HEK293 (cell line): ENCODE data around the gene RTN3.

Experiments
- CTCF ChIA-PET: fragments of 350-600 bp; formaldehyde crosslinking; extraction: SDS; loops from one replicate; lab custom pipeline; 2021; ENCODE audit warnings: antibody characterized with exemption; lab: Yijun Ruan, JAX
- POLR2A ChIA-PET: fragments of 300-600 bp; formaldehyde crosslinking; extraction: SDS; loops from one replicate; lab custom pipeline; 2020; ENCODE audit warnings: antibody characterized with exemption, inconsistent platforms; lab: Yijun Ruan, JAX
- H3K27ac ChIP-seq: fragments of 200-500 bp; sonication (Bioruptor generic); 2 replicates; pipeline ENCODE4 v1.5.1; 2014; ENCODE audit warnings: low read depth, low read length, control low read depth, inconsistent platforms; ENCODE audit errors: extremely low read depth
- H3K36me3 ChIP-seq, 2 experiments: fragments of 200-500 bp in 1 of 2; sonication (Bioruptor generic) in 1 of 2; 1 replicate in 1 of 2; 2 replicates in 1 of 2; pipeline ENCODE4 v1.5.1; 2014 to 2017; ENCODE audit warnings: inconsistent platforms in 2 of 2, low read length in 2 of 2; ENCODE audit not compliant: control insufficient read depth in 2 of 2, insufficient read depth in 1 of 2
- H3K4me1 ChIP-seq: fragments of 200-500 bp; sonication (Bioruptor generic); 2 replicates; pipeline ENCODE4 v1.5.1; 2014; ENCODE audit warnings: mild to moderate bottlenecking, low read length, inconsistent platforms; ENCODE audit not compliant: control insufficient read depth, insufficient read depth
- H3K4me3 ChIP-seq: 2 replicates; pipeline ENCODE4 v1.5.1; 2011; ENCODE audit warnings: low read depth, mild to moderate bottlenecking, control low read depth, low read length, moderate library complexity
- H3K9me3 ChIP-seq: fragments of 200-500 bp; sonication (Bioruptor generic); 2 replicates; pipeline ENCODE4 v1.5.1; 2014; ENCODE audit warnings: low read depth, low read length, inconsistent platforms; ENCODE audit not compliant: control insufficient read depth, insufficient read depth
- GFI1B ChIP-seq: fragments of 450-650 bp; formaldehyde crosslinking; IDR thresholded peaks from 2 replicates; pipeline ENCODE4 v1.5.1; 2016; ENCODE audit warnings: missing biosample characterization, missing genetic modification characterization
- IKZF3 ChIP-seq: fragments of 450-650 bp; IDR thresholded peaks from 2 replicates; pipeline ENCODE4 v1.5.0; 2018; ENCODE audit warnings: missing biosample characterization, mild to moderate bottlenecking, missing genetic modification characterization, moderate library complexity
- MYNN ChIP-seq: fragments of 450-650 bp; formaldehyde crosslinking; IDR thresholded peaks from 2 replicates; pipeline ENCODE4 v1.5.1; 2016; ENCODE audit warnings: missing biosample characterization, missing genetic modification characterization, borderline replicate concordance
- PBX3 ChIP-seq: sonication (generic); formaldehyde crosslinking; IDR thresholded peaks from 2 replicates; pipeline ENCODE4 v1.8.1; 2022; ENCODE audit warnings: mild to moderate bottlenecking, moderate library complexity, missing genetic modification reagents
- SCRT1 ChIP-seq: fragments of 450-650 bp; formaldehyde crosslinking; IDR thresholded peaks from 2 replicates; pipeline ENCODE4 v1.5.1; 2016; ENCODE audit warnings: missing biosample characterization, missing genetic modification characterization, borderline replicate concordance
- ZNF366 ChIP-seq: fragments of 450-650 bp; formaldehyde crosslinking; conservative IDR thresholded peaks from 2 replicates; pipeline ENCODE4 v1.5.1; 2016; ENCODE audit warnings: missing biosample characterization, missing genetic modification characterization
- ZNF37A ChIP-seq: fragments of 450-650 bp; IDR thresholded peaks from 2 replicates; pipeline ENCODE4 v1.5.1; 2018; ENCODE audit warnings: missing biosample characterization, missing genetic modification characterization
- ZNF510 ChIP-seq: fragments of 450-650 bp; formaldehyde crosslinking; IDR thresholded peaks from 2 replicates; pipeline ENCODE4 v1.5.1; 2018; ENCODE audit warnings: mild to moderate bottlenecking, missing genetic modification characterization, missing biosample characterization; ENCODE audit not compliant: insufficient replicate concordance
- ZNF600 ChIP-seq: fragments of 450-650 bp; formaldehyde crosslinking; IDR thresholded peaks from 2 replicates; pipeline ENCODE4 v1.5.1; 2016; ENCODE audit warnings: missing biosample characterization, missing genetic modification characterization
- ZNF664 ChIP-seq: fragments of 450-650 bp; formaldehyde crosslinking; IDR thresholded peaks from 2 replicates; pipeline ENCODE4 v1.5.1; 2016; ENCODE audit warnings: missing biosample characterization, missing genetic modification characterization
- ZNF747 ChIP-seq: fragments of 450-650 bp; formaldehyde crosslinking; IDR thresholded peaks from 2 replicates; pipeline ENCODE4 v1.5.1; 2016; ENCODE audit warnings: missing biosample characterization, missing genetic modification characterization
- ZSCAN4 ChIP-seq: fragments of 450-650 bp; formaldehyde crosslinking; IDR thresholded peaks from 2 replicates; pipeline ENCODE4 v1.5.1; 2017; ENCODE audit warnings: missing biosample characterization, missing genetic modification characterization
- TF ChIP-seq, protein P1 (sequence below): fragments of 450-650 bp; IDR thresholded peaks from 2 replicates; pipeline ENCODE4 v1.5.1; 2018; ENCODE audit warnings: missing biosample characterization, mild to moderate bottlenecking, missing genetic modification characterization
- TF ChIP-seq, protein P2 (sequence below): fragments of 450-650 bp; formaldehyde crosslinking; IDR thresholded peaks from 2 replicates; pipeline ENCODE4 v1.5.1; 2017; ENCODE audit warnings: missing biosample characterization, missing genetic modification characterization
- TF ChIP-seq, protein P3 (sequence below): fragments of 450-650 bp; formaldehyde crosslinking; IDR thresholded peaks from 2 replicates; pipeline ENCODE4 v1.5.0; 2017; ENCODE audit warnings: missing biosample characterization, missing genetic modification characterization, borderline replicate concordance
- TF ChIP-seq, protein P4 (sequence below): fragments of 450-650 bp; formaldehyde crosslinking; IDR thresholded peaks from 2 replicates; pipeline ENCODE4 v1.5.1; 2016; ENCODE audit warnings: missing biosample characterization, missing genetic modification characterization

Gene RTN3

GRCh38 chr11:63699896-63700295, 18.6 kb downstream of the RTN3 start (continued):
- TF ChIP-seq ZSCAN4 (tag by site-specific recombination) = no peak
- no peak for TF ChIP-seq ZNF366 (tag by site-specific recombination)
- TF ChIP-seq SCRT1 (tag by site-specific recombination) = no peak
- TF ChIP-seq MYNN (tag by site-specific recombination) = no peak
- no peak for TF ChIP-seq IKZF3 (tag by site-specific recombination)
- no peak for TF ChIP-seq GFI1B (tag by site-specific recombination)

DNA sequence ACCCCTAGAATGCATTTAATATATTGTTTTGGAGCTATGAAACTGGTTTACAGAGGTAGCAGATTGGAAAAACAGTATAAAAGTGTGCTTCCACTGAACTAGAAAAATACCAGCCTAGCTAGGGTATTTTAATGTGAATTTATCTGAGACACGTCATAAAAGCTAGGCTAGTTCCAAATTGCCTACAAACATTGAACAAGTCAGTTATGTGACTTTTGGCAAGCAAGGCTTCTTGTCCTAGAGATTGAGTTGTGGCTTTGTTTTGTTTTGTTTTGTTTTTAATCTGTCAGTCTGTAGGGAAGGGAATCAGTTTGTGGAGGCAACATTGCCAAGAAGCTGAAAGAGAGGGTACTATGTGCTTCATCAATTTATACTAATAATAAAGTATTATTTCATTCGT, 24.2 kb downstream of the RTN3 start:
- ChIA-PET POLR2A (no interaction called here), CTCF (interaction anchor here (1.3 kb wide), 1 partner anchor 33 kb away, joined by 4 read pairs; no protein-coding TSS in a partner anchor)
- no peak overlapping the region for H3K27ac ChIP-seq
- H3K36me3 ChIP-seq = no peaks in the 10 kb centered on the region
- H3K4me3 ChIP-seq = no peak overlapping the region
- TF ChIP-seq ZNF37A (tag by site-specific recombination) = no peak
- TF ChIP-seq, protein P1, sequence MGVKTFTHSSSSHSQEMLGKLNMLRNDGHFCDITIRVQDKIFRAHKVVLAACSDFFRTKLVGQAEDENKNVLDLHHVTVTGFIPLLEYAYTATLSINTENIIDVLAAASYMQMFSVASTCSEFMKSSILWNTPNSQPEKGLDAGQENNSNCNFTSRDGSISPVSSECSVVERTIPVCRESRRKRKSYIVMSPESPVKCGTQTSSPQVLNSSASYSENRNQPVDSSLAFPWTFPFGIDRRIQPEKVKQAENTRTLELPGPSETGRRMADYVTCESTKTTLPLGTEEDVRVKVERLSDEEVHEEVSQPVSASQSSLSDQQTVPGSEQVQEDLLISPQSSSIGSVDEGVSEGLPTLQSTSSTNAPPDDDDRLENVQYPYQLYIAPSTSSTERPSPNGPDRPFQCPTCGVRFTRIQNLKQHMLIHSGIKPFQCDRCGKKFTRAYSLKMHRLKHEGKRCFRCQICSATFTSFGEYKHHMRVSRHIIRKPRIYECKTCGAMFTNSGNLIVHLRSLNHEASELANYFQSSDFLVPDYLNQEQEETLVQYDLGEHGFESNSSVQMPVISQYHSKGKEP (tag by site-specific recombination) = no peak
- TF ChIP-seq, protein P2, sequence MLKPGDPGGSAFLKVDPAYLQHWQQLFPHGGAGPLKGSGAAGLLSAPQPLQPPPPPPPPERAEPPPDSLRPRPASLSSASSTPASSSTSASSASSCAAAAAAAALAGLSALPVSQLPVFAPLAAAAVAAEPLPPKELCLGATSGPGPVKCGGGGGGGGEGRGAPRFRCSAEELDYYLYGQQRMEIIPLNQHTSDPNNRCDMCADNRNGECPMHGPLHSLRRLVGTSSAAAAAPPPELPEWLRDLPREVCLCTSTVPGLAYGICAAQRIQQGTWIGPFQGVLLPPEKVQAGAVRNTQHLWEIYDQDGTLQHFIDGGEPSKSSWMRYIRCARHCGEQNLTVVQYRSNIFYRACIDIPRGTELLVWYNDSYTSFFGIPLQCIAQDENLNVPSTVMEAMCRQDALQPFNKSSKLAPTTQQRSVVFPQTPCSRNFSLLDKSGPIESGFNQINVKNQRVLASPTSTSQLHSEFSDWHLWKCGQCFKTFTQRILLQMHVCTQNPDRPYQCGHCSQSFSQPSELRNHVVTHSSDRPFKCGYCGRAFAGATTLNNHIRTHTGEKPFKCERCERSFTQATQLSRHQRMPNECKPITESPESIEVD (tag by site-specific recombination) = peak; percentile 59
- H3K4me1 ChIP-seq = peaks cover 2% of the 10 kb centered on the region; the same call in 1 of the 2 replicates
- H3K9me3 ChIP-seq = no peaks in the 10 kb centered on the region

DNA sequence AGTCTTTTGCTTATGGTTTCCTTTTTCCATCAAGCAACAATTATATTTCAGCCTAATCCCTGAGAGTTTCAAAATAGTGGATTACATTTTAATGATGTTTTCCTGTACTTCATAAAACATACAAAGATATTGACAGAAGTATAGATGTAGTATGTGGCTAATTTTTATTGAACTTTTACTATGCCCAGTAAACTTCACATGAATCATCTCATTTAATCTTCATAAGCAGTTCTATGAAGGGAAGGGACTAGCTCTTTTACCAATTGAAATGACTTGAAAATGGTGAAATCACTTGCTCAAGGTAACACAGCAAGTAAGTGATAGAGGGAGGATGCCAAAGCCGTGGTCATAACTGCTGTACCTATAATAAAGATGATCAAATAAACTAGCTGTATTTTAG, 27.5 kb downstream of the RTN3 start:
- no peak for TF ChIP-seq ZNF747 (tag by site-specific recombination)
- TF ChIP-seq ZNF600 = no peak
- TF ChIP-seq, protein P2 (tag by site-specific recombination) = 0 out of 2 replicates have a peak, but pooled peaks have one; percentile 31
- no peak for TF ChIP-seq ZNF510
- TF ChIP-seq, protein P3, sequence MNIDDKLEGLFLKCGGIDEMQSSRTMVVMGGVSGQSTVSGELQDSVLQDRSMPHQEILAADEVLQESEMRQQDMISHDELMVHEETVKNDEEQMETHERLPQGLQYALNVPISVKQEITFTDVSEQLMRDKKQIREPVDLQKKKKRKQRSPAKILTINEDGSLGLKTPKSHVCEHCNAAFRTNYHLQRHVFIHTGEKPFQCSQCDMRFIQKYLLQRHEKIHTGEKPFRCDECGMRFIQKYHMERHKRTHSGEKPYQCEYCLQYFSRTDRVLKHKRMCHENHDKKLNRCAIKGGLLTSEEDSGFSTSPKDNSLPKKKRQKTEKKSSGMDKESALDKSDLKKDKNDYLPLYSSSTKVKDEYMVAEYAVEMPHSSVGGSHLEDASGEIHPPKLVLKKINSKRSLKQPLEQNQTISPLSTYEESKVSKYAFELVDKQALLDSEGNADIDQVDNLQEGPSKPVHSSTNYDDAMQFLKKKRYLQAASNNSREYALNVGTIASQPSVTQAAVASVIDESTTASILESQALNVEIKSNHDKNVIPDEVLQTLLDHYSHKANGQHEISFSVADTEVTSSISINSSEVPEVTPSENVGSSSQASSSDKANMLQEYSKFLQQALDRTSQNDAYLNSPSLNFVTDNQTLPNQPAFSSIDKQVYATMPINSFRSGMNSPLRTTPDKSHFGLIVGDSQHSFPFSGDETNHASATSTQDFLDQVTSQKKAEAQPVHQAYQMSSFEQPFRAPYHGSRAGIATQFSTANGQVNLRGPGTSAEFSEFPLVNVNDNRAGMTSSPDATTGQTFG (tag by site-specific recombination) = no peak
- peak; percentile 91; the same call in 1 of the 2 replicates for TF ChIP-seq ZNF664 (tag by site-specific recombination)
- TF ChIP-seq, protein P4, sequence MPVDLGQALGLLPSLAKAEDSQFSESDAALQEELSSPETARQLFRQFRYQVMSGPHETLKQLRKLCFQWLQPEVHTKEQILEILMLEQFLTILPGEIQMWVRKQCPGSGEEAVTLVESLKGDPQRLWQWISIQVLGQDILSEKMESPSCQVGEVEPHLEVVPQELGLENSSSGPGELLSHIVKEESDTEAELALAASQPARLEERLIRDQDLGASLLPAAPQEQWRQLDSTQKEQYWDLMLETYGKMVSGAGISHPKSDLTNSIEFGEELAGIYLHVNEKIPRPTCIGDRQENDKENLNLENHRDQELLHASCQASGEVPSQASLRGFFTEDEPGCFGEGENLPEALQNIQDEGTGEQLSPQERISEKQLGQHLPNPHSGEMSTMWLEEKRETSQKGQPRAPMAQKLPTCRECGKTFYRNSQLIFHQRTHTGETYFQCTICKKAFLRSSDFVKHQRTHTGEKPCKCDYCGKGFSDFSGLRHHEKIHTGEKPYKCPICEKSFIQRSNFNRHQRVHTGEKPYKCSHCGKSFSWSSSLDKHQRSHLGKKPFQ (tag by site-specific recombination) = no peak
- no peak for TF ChIP-seq PBX3 (CRISPR knock-in tag)
- peaks cover 2% of the 10 kb centered on the region; the same call in 1 of the 2 replicates for H3K4me1 ChIP-seq
- ChIA-PET CTCF (interaction anchor here (0.6 to 1.3 kb wide), 4 partner anchors 9 to 260 kb away, joined by 3 to 6 read pairs (median 4); no protein-coding TSS in a partner anchor), POLR2A (interaction anchor here (0.9 to 1.0 kb wide), 2 partner anchors 23 to 28 kb away, joined by 3 to 5 read pairs; partner anchors contain the start of gene RTN3)
- no peaks in the 10 kb centered on the region for H3K36me3 ChIP-seq
- H3K9me3 ChIP-seq = no peaks in the 10 kb centered on the region
- no peak overlapping the region for H3K27ac ChIP-seq
- H3K4me3 ChIP-seq = no peak overlapping the region
